Stimulated activated CD4-positive, alpha-beta T cell treated with anti-CD3 and anti-CD28 coated beads, Interleukin-1b, Interleukin-23, amount 100 ng/mL, for 48 hours (primary cell): ENCODE results near the gene TTLL9.
A peak's percentile ranks its signal among the peaks of the same experiment; 100 is the strongest.

Experiments used
- DNase-seq: peaks from one replicate; pipeline ENCODE4 v3.0.0-alpha.2; 2020

TTLL9 gene

GRCh38 chr20:31951530-31952453 lies 81.4 kb downstream of the TTLL9 start, which contains the start of gene PDRG1:
Gene PDRG1 (minus strand): TSS chr20:31952046. CDS start chr20:31951961, 85 bp downstream.
- peak; percentile 96 for DNase-seq

- no peak for DNase-seq
These were observed 83.2 kb downstream of the TTLL9 start for GRCh38 chr20:31953556-31954148.

DNA sequence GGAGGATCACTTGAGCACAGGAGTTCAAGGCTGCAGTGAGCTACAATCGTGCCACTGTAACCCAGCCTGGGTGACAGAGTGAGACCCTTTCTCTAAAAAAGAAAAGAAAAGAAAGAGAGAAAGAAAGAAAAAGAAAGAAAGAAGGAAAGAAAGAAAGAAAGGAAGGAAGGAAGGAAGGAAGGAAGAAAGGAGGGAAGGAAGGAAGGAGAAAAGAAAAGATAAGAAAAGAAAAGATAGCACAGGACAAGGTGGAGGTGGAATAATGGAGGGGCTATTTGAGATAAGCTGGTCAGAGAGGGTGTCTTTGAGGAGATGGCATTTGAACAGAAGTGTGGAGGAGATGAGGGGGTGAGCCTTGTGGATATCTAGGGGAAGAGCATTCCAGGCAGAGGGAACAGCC lies 84.1 kb downstream of the TTLL9 start:
- DNase-seq, result no peak

GRCh38 chr20:31956556-31957526 lies 86.4 kb downstream of the TTLL9 start:
- DNase-seq, result no peak

- no peak for DNase-seq
These were observed 92.3 kb downstream of the TTLL9 start for GRCh38 chr20:31962761-31963160.

DNA sequence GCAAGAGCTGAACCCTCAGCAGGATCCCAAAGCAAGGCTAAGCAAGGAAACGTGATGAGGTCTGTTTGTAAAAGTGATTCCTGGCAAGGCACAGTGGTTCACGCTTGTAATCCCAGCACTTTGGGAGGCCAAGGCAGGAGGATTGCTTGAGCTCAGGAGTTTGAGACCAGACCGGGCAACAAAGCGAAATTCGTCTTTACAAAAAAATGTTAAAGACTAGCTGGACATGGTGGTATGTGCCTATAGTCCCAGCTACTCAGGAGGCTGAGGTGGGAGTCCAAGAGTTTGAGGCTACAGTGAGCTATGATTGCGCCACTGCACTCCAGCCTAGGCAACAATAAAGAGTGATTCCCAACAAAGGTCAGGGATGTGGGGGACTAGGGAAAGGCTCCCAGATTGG lies 93.5 kb downstream of the TTLL9 start:
- no peak for DNase-seq

DNA sequence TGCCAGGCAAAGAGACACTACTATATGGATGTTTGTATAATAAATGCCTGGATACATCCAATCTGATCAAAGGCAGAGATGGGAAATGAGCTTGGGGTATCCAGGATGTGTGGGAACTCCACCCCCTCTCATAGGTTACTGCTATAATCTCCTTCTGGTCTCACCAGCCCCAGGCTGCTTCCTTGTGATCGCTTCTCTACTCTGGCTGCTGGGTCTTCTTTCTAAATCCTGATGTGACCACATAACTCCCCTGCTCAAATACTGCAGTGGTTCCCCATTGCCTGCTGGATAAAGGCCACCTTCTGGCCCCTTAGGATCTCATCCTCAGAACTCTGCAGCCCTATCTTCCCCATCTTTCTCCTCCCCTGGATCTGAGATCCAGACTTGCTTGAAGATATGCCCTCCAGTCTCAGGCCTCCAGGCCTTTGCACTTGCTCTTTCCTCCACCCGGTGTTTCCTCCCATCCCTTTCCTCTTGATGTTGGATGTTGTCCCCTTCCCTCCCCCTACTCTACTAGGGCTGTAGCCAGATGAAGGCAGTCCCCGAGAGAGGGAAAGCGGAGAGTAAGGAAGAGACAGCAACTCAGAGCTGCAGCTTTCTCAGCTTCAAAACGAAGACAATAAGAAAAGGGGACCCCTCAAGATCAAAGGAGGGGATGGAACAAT lies 96.7 kb downstream of the TTLL9 start:
- no peak for DNase-seq

DNA sequence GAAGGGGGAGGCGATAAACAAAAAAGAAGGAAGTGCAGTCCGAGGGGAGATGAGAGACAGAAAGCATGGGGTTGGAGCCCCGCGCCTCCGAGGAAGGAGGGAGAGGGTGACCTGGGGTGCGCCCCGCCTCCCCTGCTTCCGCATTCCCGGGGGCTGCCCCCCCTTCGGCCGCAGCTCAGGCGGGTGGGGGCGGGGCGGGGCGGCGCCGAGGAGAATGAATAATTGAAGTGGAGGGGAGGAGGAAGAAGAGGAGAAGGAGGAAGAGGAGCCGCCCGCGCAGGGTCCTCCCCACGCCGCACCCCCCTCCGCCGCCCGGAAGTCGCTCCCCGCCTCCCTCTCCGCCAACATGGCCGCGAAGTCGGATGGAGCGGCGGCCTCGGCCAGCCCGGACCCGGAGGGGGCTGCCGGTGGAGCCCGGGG lies 97.4 kb downstream of the TTLL9 start, which contains the start of gene XKR7:
Gene XKR7, plus strand, starts transcription at position 322 of the 420 bp plus-strand sequence. Its CDS starts 25 bp downstream, at position 347.
- DNase-seq, result no peak

DNA sequence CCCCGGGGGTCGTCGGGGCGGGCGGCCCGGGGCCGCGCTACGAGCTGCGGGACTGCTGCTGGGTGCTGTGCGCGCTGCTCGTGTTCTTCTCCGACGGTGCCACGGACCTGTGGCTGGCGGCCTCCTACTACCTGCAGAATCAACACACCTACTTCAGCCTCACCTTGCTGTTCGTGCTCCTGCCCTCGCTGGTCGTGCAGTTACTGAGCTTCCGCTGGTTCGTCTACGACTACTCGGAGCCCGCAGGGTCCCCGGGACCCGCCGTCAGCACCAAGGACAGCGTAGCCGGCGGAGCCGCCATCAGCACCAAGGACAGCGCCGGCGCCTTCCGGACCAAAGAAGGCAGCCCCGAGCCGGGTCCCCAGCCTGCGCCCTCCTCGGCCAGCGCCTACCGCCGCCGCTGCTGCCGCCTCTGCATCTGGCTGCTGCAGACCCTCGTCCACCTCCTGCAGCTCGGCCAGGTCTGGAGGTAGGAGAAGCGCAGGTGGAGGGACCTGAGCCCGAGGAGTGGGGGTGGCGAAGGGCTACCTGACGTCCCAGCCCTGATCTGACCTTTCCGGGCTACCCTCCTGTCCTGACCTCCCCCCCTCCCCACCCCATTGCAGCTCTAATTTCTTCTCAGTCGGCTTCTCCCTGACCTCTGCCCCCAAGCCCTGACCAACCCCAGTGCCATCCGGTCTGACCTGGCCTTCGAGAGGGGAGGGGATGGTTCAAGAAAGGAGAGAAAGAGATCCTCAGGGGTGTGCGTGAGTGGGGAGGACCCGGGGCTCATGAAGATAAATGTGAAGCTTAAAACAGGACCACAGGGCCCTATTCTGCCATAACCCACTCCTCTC lies 98.1 kb downstream of the TTLL9 start:
- peak; percentile 77 for DNase-seq

DNA sequence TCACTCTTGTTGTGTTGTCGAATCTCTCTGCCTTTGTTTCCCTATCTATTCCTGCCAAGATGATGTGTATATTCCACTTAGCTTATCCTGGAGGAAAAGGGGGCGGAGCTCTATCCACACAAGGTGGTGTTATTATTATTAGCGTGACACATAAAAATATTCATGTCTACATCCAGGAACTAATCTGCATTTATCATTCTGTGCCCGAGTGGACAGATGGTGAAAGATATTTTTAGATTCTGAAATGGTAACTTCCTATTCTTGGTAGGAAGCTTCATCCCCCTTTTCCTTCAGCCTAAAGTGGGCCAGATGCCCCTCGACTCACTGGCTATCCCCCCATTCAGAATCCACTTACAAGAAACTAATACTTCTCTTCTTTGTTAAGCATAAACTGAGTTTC lies 99.6 kb downstream of the TTLL9 start:
- DNase-seq, result no peak

- no peak for DNase-seq
These were observed 102.1 kb downstream of the TTLL9 start for GRCh38 chr20:31972471-31973021.

DNA sequence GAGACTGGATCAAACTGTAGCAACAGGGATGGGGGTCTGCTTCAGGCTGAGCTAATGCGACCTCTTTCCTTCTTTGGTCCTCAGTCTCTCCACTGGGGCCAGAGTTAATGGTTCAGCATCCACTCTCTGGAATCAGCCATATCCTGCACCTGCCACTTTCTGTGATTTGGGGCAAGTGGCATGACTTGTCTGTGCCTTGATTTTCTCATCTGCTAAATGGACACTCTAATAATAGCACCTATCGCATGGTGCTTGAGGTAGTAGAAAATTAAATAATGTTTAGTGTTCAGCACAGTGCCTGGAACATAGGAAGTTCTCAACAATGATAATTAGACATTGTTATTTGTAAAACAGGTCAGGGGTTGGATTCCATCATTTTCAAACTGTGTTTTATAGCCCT lies 103.9 kb downstream of the TTLL9 start:
- no peak for DNase-seq

GRCh38 chr20:31974951-31975487 lies 104.6 kb downstream of the TTLL9 start:
- DNase-seq, result no peak

- no peak for DNase-seq
These were observed 105.4 kb downstream of the TTLL9 start for GRCh38 chr20:31975874-31976273.

DNA sequence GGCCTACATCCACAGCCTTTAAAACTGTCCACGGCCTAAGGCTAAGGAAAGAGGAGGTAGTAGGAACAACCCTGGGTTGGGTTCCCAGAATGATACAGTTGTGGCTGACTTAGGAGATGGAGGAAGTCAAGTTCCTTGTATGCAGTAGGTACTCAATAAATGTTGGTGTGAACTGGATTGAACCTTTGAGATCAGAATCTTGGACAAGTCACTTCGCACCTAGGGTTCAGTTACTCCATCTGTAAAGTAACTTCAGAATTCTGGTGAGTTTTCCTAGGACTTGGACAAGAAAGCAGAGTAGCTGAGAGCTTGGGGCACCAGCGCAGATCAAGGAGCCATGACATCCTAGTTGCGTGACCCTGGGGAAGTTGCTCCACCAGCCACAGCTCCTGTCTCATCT lies 106.6 kb downstream of the TTLL9 start:
- no peak for DNase-seq

DNA sequence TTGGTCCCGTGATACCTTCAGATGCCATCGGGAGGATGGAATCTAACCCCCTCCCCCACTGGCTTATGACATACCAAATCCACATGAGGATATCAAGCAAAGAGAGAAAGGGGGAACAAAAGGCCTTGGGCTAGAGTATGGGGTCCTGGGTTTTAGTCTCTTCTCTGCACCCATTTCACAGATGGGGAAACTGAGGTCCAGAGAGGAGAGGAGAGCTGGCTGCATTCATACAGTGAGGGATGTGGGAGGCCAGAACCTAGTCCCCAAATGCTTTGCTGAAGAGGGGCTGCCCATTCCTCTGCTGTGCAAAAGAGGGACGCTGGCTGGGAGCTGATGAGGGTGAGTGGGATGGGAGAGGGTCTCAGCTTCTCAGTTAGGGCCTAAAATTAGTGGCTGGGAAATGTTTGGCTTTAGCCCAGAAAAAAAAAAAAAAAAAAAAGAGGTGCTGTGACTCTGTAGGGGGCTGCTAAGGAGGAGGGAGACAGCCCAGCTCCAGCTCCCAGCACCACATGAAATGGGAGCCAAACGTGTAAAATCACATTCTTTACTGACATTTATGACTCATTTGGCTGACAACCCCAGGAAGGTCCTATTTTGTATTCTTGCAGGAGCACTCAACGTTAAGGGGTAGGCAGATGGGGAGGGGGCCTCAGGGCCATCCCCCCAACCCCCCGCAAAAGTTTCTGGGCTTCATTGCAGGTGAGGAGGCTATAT lies 109.4 kb downstream of the TTLL9 start:
- DNase-seq, result no peak

DNA sequence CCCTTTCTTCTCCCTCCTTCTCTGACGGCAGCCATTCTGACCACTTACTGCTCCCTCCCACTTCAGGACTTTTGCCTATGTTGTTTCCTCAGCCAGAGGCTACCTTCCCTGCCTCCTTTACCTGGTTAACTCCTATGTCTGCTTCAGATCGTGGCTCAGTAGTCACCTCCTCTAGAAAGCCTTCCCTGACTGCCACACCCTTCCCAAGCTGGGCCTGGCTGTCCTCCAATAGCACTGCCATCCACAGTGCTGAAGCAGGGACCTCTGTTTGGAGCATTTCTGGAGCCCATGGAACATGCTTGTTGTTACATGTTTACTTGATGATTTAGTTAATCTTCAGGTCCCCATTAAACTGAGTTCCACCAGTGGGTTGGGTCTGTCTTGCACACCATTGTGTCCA lies 111.3 kb downstream of the TTLL9 start:
- DNase-seq, result no peak

DNA sequence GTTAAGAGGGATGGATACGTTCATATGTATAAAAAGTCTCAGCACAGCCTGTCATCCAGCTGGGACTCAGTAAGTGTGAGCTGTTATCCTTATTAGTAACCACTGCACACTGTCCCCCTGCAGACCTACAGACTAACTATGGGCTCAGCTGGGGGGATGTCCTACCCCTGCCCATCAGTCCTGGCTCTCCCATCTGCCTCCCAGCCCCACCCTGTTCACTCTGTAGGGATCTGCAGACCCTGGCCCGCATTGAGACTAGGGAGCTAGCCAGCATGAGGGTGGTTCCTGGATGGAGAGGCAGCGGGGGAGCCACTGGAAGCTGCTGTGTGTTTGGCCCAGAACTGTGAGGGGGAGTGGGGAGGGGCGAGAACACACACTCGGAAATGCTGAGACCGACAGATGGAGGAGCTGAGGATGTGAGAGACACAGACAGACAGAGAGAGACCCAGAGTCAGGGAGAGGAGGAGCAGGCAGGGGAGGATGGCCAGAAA lies 114.6 kb downstream of the TTLL9 start:
- no peak for DNase-seq

- DNase-seq, result no peak
These were observed 117.3 kb downstream of the TTLL9 start for GRCh38 chr20:31987744-31988143.
